ENCODE measurements around the gene AGGF1.

GRCh38 chr5:77016962-77017361 lies 13.2 kb upstream of the AGGF1 start:
- TF ChIP-seq EZH2 (IDR thresholded peaks at IDR 0.05; ENCODE audit: low read length) (no peak), CTCF (optimal IDR thresholded peaks at IDR 0.05 in 1 of 3, IDR thresholded peaks at IDR 0.05 in 1 of 3, conservative IDR thresholded peaks at IDR 0.05 in 1 of 3; ENCODE audit: extremely low read depth in 1 of 3, insufficient read depth in 2 of 3, low read length in 3 of 3) (no peak)
